ENCODE measurements around the gene FETUB.

FETUB gene

GRCh38 chr3:186671051-186671450 is 30.9 kb downstream of the FETUB start:
- CTCF ChIA-PET: no interaction called here
- H3K27ac ChIP-seq (ENCODE audit: extremely low read depth, low read depth, low read length): no peak overlapping the region
- no peaks in the 10 kb centered on the region for H3K36me3 ChIP-seq (ENCODE audit: control insufficient read depth in 2 of 2, insufficient read depth in 1 of 2, low read length in 2 of 2)
- H3K4me3 ChIP-seq (ENCODE audit: low read depth, low read length): no peak overlapping the region
- no peak for TF ChIP-seq YY1 (tag by site-specific recombination; IDR thresholded peaks at IDR 0.05)
- TF ChIP-seq PBX3 (CRISPR knock-in tag; IDR thresholded peaks at IDR 0.05): no peak
- no peak for TF ChIP-seq ZNF830 (tag by site-specific recombination; IDR thresholded peaks at IDR 0.05; ENCODE audit: low read depth)
- TF ChIP-seq ZBTB20 (tag by site-specific recombination; IDR thresholded peaks at IDR 0.05): no peak
- TF ChIP-seq OVOL3 (tag by site-specific recombination; IDR thresholded peaks at IDR 0.05): no peak
- TF ChIP-seq YY2 (tag by site-specific recombination; IDR thresholded peaks at IDR 0.05): no peak
- TF ChIP-seq SALL2 (tag by site-specific recombination; IDR thresholded peaks at IDR 0.05; ENCODE audit: borderline replicate concordance): no peak
- TF ChIP-seq ZNF596 (tag by site-specific recombination; IDR thresholded peaks at IDR 0.05): no peak
- no peak for TF ChIP-seq ZNF426 (tag by site-specific recombination; IDR thresholded peaks at IDR 0.05)
- TF ChIP-seq HIC1 (tag by site-specific recombination; IDR thresholded peaks at IDR 0.05): no peak
- no peak for TF ChIP-seq KLF8 (tag by site-specific recombination; IDR thresholded peaks at IDR 0.05)
- POLR2A ChIA-PET: no interaction called here
- no peaks in the 10 kb centered on the region for H3K4me1 ChIP-seq (ENCODE audit: control insufficient read depth, insufficient read depth, low read length)
- H3K9me3 ChIP-seq (ENCODE audit: control insufficient read depth, insufficient read depth, low read depth, low read length): no peaks in the 10 kb centered on the region

GRCh38 chr3:186678604-186679003 is 38.4 kb downstream of the FETUB start:
- H3K36me3 ChIP-seq (ENCODE audit: control insufficient read depth in 2 of 2, insufficient read depth in 1 of 2, low read length in 2 of 2): no peaks in the 10 kb centered on the region
- no peak overlapping the region for H3K27ac ChIP-seq (ENCODE audit: extremely low read depth, low read depth, low read length)
- TF ChIP-seq ZNF510 (tag by site-specific recombination; IDR thresholded peaks at IDR 0.05; ENCODE audit: insufficient replicate concordance) (no peak), YY1 (tag by site-specific recombination; IDR thresholded peaks at IDR 0.05) (no peak), ZNF707 (tag by site-specific recombination; IDR thresholded peaks at IDR 0.05) (no peak), ZBTB44 (tag by site-specific recombination; IDR thresholded peaks at IDR 0.05) (no peak), ZNF169 (tag by site-specific recombination; IDR thresholded peaks at IDR 0.05) (no peak), ZBTB20 (tag by site-specific recombination; IDR thresholded peaks at IDR 0.05) (no peak), ZNF302 (tag by site-specific recombination; IDR thresholded peaks at IDR 0.05; ENCODE audit: low read depth) (no peak), ZSCAN30 (tag by site-specific recombination; IDR thresholded peaks at IDR 0.05) (no peak), HOXC10 (CRISPR knock-in tag; IDR thresholded peaks at IDR 0.05) (no peak), HOXD13 (CRISPR knock-in tag; IDR thresholded peaks at IDR 0.05; ENCODE audit: borderline replicate concordance) (no peak), ZNF501 (tag by site-specific recombination; IDR thresholded peaks at IDR 0.05) (no peak), ZNF416 (tag by site-specific recombination; IDR thresholded peaks at IDR 0.05) (no peak), ZNF701 (tag by site-specific recombination; IDR thresholded peaks at IDR 0.05) (no peak), SETDB1 (IDR thresholded peaks at IDR 0.05; ENCODE audit: insufficient read length, low read length) (no peak), ZNF146 (tag by site-specific recombination; IDR thresholded peaks at IDR 0.05) (no peak), ZNF654 (tag by site-specific recombination; IDR thresholded peaks at IDR 0.05; ENCODE audit: low read depth) (no peak), ZBTB26 (tag by site-specific recombination; optimal IDR thresholded peaks at IDR 0.05) (no peak)
- POLR2A ChIA-PET: no interaction called here
- H3K4me3 ChIP-seq (ENCODE audit: low read depth, low read length): no peak overlapping the region
- H3K9me3 ChIP-seq (ENCODE audit: control insufficient read depth, insufficient read depth, low read depth, low read length): no peaks in the 10 kb centered on the region
- CTCF ChIA-PET: no interaction called here
- no peaks in the 10 kb centered on the region for H3K4me1 ChIP-seq (ENCODE audit: control insufficient read depth, insufficient read depth, low read length)
